ENCODE results near the gene ZNF219. TPM values are rescaled to one million over a fixed set of nuclear protein-coding genes. Genes with fewer than 3 reads are reported as not detected.

Gene ZNF219
- total RNA-seq, 1 experiment from 2014 or later = 6.0 TPM

GRCh38 chr14:21093769-21094681, 4.4 kb downstream of the ZNF219 start:
- Histone ChIP-seq H2AFZ (ENCODE audit: low read length) (no peak overlapping the region), H3K9me3 (ENCODE audit: low read length) (no peaks in the 10 kb centered on the region), H3K36me3 (ENCODE audit: low read depth, low read length) (no peaks in the 10 kb centered on the region), H3K4me2 (ENCODE audit: low read length) (no peak overlapping the region), H3K9me2 (replicated peaks; ENCODE audit: low read length) (no peaks in the 10 kb centered on the region), H3F3A (ENCODE audit: low read length, unreplicated experiment) (no peaks in the 10 kb centered on the region), H4K20me1 (ENCODE audit: low read length) (no peaks in the 10 kb centered on the region), H3K27me3 (ENCODE audit: low read length) (no peaks in the 10 kb centered on the region), H3K4me1 (ENCODE audit: insufficient read depth, low read length) (peaks cover 3% of the 10 kb centered on the region), H3K9ac (ENCODE audit: low read length) (no peak overlapping the region), H3K79me2 (ENCODE audit: low read length) (no peaks in the 10 kb centered on the region), H3K27ac (ENCODE audit: low read length) (no peak overlapping the region), H3K4me3 (ENCODE audit: low read length) (no peak overlapping the region)
- ChIA-PET CTCF (interaction anchor here (0.7 kb wide), 1 partner anchor 79 kb away, joined by 3 read pairs; no protein-coding TSS in a partner anchor), POLR2A (ENCODE audit: unreplicated experiment) (no interaction called here)
- DNase-seq = no peak
- no TSS peak for BruUV-seq (replicated peaks)
- intact Hi-C loops (cut with micrococcal nuclease) = no loop called here
- no peak for ATAC-seq
- no peak for TF ChIP-seq EZH2 (IDR thresholded peaks at IDR 0.05; ENCODE audit: low read length, unreplicated experiment)
- no peak for TF ChIP-seq EZH2phosphoT487 (IDR thresholded peaks at IDR 0.05; ENCODE audit: borderline replicate concordance, low read length)
- no peak for TF ChIP-seq CTCF (conservative IDR thresholded peaks at IDR 0.05; ENCODE audit: low read depth, low read length)

- no peak for ATAC-seq
- H3K79me2 ChIP-seq (ENCODE audit: low read length) = no peaks in the 10 kb centered on the region
- POLR2A ChIA-PET (ENCODE audit: unreplicated experiment) = no interaction called here
- BruUV-seq (replicated peaks) = no TSS peak
- no peak overlapping the region for H3K9ac ChIP-seq (ENCODE audit: low read length)
- H3K9me3 ChIP-seq (ENCODE audit: low read length) = no peaks in the 10 kb centered on the region
- no peak overlapping the region for H3K4me3 ChIP-seq (ENCODE audit: low read length)
- H3K4me1 ChIP-seq (ENCODE audit: insufficient read depth, low read length) = no peaks in the 10 kb centered on the region
- no peak for DNase-seq
- H3K36me3 ChIP-seq (ENCODE audit: low read depth, low read length) = no peaks in the 10 kb centered on the region
- TF ChIP-seq EZH2phosphoT487 (IDR thresholded peaks at IDR 0.05; ENCODE audit: borderline replicate concordance, low read length) (no peak), CTCF (conservative IDR thresholded peaks at IDR 0.05; ENCODE audit: low read depth, low read length) (no peak), EZH2 (IDR thresholded peaks at IDR 0.05; ENCODE audit: low read length, unreplicated experiment) (no peak)
- no peaks in the 10 kb centered on the region for H3K27me3 ChIP-seq (ENCODE audit: low read length)
- intact Hi-C loops (cut with micrococcal nuclease) = no loop called here
- H2AFZ ChIP-seq (ENCODE audit: low read length) = no peak overlapping the region
- no peaks in the 10 kb centered on the region for H4K20me1 ChIP-seq (ENCODE audit: low read length)
- CTCF ChIA-PET = interaction anchor here (0.6 to 2.1 kb wide), 5 partner anchors 11 to 78 kb away, joined by 3 to 8 read pairs (median 7); partner anchors contain the start of gene ARHGEF40
- H3K9me2 ChIP-seq (replicated peaks; ENCODE audit: low read length) = no peaks in the 10 kb centered on the region
- H3K27ac ChIP-seq (ENCODE audit: low read length) = no peak overlapping the region
- no peaks in the 10 kb centered on the region for H3F3A ChIP-seq (ENCODE audit: low read length, unreplicated experiment)
- H3K4me2 ChIP-seq (ENCODE audit: low read length) = no peak overlapping the region
These were observed 5.4 kb downstream of the ZNF219 start for GRCh38 chr14:21093018-21093417.
